Fibroblast of peridontal ligament (primary cell): Measurements from ENCODE around the gene STK39.

ENCODE experiments used
- DNase-seq: peaks from one replicate; pipeline ENCODE4 v3.0.0-alpha.2; 2010; ENCODE audit errors: extremely low read depth

Gene STK39

DNA sequence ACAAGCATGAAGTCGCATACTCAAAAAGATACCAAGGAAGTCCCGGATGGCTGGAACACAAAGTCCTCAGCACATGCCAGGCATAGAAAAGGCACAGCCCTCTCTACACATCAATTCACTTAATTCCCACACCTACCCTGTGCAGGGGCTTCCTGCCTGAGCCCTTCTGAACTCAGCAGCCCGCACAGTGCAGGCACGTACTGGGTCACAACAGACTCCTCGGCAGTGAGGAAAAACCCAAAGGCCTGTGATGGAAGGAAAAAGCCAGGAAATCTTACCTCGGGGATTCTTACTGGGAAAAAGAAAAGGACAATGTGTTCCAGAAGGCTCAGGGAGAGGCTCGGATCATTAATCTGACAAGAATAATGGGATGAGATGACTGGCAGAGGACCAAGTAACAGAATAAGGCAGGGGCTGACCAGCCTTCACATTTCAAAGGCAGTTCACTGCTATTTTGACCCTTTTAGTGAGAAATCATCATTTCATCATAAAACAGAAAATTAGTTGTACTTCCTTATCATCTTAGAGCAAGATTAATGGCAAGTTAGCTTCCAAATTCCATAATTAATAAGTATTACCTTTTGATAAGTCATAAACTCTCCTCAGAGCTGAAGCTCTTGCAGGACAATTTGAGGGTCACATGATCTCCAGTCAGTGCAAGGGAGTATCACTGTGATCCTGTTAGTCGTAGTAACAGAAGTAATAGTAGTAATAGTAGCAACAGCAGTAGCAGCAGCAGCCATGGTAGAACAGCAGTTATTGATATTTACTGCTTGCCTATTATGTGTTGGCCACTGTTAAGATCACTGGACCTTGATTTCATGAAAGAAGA, 87.4 kb downstream of the STK39 start:
- DNase-seq = no peak

DNA sequence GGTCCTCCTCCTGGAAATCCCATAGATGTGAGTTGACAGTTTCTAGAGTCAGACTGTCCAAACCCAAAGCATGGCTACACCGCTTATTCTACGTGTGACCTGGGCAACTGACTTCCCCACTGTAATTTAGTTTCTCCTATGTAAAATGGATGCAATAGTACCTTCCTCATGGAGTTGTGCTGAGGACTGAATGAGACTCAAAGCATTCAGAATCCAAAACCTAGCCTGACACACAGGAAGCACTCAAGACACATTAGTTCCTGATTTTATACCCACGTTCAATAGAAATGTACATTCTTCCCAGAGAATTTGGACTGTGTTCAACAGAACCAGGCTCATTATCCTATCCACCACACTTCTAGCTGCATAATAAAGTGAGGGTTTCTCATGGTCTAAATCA, 88.8 kb downstream of the STK39 start:
- no peak for DNase-seq

DNA sequence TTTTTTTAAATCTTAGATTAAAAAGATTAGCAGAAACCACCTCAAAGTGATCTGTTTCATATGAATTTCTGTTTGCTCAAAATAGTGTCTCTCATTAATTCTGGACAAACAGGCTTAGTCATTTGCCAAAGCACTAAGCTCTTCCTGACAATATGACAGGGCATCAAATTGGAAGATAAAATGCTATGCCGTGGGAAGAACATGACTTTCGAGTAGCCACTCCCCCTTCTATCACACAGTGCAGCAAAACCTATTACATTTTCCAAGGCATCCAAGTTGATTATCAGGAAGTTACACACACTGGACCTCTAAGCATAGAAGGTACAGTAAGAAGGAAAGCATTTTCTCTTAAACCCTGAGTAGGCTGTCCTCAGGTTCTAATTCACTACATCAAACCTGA, 89.5 kb downstream of the STK39 start:
- DNase-seq = no peak

DNA sequence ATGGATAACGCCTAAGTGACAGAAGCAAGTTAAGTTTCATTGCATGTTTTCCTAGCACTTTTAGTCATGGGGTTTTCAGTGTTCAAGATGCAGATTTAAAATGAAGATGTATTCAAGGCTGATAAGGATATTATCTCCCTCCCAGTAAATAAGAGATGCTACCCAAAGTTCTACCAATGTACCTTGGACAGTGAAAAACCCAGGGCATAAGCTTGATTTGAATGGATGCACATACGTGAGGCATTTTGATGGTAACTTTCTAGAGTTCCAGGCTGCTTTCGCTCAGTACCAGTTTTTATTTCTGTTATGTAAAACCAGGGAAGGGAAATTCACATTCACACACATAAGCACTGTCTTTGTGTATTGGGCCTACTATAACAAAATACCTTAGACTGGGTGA, 90.3 kb downstream of the STK39 start:
- no peak for DNase-seq

DNA sequence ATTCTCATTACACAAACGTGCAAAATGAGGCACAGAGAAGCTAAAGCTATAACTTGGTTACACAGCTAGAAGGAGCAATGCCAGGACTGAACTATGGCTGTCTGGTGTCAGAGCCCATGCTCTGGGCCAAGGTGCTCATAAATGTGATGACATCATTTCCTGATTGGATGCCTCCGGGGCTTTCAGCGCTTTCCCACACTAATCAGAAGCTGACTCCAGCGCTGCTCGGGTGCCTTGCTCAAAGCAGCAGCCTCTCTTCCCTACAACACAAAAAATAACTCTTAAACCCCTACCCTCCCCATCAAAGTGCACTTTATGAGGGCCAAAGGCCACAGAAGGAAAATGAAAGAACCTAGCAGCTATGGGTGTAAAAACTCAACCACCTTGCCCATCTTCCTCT, 90.7 kb downstream of the STK39 start:
- DNase-seq = peak; percentile 70

DNA sequence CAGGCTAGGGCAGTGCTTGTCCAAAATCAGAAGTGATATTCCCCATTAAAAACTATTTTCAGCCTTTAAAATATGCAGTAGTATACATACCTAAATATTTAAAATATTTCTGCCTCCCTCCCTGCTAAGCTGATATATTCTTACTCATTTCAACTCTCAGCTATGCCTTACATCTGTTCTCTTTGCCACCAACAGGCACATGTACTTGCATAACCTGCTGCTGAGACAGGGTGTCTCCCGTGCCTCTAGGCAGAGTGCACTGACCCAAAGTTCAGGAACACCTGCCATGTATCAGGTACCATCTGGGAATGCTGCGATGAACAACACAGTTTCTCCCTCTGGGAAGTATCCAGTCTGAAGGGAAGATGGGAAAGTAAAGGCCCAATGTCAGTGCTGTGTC, 91.7 kb downstream of the STK39 start:
- DNase-seq = no peak

DNA sequence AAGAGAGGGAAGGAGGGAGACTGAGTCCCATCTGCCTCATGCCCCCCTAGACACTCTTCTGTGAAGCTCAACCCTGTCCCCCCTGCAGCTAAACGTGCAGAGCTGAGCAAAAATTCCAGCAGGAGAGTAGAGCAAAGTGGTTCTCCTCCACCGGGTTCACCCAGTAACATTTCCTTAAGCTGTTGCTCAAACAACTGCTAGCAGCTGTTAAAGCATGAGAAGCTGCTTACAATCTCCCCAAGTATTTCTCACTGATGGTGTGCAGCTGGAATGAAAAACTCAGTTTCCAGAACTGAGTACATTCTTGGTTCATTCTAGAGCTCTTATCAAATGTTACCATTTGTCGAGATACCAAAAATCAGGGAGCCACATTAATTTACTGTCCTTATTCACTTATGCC, 92.3 kb downstream of the STK39 start:
- peak; percentile 40 for DNase-seq

DNA sequence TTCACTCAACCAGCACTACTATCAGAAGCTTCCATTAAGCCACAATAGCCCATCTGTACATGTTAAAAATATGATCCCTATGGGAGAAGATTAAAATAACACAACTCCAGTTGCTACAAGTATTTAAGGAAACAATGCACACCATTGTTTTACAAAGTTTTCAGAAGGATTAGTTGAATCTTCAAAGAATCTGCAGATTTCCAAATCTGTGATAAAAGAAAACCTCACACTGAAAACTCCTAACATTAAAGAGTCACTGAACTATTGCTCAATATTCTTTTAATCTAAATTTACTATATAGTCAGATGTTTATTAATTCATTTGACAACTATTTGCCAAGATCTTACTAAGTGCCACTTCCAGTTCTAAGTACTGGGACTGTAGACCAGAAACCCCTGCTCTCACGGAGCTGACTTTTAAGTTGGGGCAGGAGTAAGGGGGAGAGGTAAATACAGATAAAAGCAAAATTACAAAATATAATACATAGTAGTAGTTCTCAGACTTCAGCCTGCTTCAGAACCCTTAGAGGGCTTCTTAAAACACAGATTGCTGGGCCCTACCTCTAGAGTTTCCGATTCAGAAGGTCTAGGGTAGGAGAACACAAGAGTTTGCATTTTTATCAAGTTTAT, 94.4 kb downstream of the STK39 start:
- DNase-seq = no peak

DNA sequence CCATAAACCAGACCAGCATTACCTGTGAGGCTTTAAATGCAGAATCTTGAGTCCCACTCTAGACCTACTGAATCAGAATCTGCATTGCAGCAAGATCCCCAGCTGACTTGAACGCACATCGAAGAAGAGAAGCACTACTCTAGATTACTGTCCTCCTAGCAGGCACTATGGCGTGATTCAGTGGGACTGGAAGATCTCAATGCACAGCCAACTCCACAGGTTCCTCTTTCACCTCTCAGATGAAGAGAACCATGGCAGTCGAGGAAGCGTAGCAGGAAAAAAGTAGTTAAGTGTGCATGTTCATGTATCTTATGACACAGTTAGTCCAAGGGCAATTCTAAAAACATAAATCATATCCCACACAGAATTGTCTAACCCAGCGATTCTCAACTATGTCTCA, 97.4 kb downstream of the STK39 start:
- no peak for DNase-seq

DNA sequence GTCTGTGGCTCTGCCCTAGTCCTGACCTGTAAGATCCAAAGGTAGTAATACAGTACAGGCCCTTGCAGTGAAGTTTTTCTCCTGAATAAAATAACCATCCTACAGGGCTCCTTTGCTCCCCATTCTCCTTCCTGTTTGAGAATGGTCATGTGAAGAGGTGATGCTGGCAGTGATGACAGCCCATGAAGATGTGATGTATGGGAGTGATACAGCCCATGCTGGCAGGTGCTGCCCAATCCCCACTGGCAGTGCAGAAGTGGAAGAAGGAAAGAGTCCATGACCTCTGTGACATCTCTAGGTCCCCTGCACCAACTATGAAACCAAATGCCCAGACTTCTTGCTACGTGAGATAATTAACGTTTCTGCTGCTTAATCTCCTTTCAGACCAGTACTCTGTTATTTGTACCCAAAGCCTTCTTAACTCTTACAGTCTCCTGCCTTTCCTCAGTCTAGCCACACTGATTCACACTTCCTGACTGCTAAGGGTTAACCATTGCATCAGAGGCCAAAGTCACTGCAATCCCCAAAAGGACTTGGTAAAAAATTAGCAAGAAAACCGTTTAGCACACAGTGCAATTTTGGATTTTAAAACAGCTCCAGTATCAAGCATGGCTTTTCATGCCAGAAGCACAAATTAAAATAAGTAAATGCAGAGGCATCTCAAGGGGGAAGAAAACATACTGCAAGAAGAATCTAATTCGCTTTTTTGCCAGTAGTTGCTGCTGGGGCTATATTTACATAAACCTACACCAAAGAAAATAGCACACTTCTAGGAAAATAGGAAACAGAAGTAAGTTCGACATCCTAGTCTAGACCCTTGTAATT, 98.0 kb downstream of the STK39 start:
- DNase-seq = peak; percentile 38

DNA sequence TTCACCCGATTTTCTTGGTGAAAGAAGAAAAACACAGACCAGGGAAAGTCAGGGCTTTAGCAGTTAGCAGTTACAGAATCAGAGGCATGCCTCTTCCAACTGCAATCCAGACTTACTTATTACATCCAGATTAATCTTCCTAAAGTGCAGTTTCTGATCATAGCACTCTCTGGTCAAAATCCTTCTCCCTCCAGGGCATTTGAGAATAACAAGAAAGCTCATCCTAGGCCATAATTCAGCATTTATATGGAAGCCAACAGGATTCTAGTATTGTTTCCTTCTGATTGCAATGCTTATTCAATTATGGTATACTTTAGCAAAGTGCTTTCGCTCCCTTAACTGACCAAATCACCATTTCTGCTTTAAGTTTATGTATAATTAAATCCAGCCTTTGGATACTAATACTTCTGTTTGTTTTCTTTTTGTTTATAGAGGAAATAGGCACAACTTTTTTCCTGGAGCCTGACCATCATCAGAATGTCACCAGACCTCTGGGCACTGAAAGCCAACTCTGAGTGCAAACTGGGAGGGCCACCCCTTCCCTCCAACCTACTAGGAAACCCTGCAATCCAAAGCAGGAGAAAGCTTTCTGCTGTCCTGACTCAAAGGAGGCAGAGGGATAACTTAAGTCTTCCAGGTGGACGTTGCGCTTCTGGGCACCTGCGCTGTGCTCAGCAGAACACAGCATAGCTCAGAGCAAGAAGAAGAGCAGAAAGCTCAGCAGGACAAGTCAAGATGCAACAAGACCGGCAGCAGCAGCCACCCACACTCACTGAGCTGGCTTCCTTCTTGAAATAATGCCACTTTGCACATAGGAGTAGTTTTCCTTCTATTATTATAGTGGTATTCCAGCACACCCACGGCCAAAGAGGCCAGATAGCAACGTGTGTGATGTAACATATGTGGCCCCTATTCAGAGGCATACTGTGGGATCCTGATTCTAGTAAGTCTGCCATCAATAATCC, 99.3 kb downstream of the STK39 start:
- peak; percentile 27 for DNase-seq

DNA sequence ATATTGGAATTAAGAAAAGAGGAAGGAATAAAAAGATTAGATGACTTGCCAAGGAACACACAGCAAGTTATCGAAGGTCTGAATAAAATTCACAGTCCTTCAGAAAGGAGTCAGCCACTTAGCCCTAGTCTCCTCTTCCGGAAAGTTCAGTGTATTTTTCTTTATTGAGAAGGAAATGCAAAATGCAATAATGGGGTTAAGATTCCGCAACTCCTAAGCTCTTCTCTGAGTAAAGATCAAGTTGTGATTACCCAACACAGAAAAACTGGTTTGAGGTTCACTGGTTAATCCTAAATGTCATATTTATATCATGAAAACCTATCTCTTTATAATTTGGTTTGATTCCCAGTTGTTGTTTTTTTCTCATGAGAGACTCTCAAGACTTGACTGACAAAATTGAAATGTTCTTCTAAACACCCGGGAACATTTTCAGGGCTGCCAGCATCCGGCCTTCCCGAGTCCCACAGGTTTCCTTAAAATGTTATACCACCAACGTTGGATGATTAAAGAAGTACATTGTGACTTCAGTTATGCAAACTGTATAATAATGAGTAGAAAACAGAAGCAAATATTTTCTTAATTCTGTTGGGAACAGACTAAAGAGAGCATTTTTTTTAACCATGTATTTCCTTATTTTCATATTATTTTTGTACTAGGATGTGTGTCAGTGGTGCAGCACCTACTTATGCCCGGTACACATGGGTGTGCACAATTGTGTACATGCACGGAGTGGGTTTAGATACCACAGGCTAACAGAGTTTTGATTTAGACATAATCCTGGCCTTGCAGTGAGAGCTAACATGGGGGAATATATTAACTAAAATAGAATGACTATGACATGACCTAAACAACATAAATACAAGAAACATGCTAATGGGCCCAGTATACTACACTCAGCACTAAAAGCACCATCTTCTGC, 100.2 kb downstream of the STK39 start:
- DNase-seq = peak; percentile 38

DNA sequence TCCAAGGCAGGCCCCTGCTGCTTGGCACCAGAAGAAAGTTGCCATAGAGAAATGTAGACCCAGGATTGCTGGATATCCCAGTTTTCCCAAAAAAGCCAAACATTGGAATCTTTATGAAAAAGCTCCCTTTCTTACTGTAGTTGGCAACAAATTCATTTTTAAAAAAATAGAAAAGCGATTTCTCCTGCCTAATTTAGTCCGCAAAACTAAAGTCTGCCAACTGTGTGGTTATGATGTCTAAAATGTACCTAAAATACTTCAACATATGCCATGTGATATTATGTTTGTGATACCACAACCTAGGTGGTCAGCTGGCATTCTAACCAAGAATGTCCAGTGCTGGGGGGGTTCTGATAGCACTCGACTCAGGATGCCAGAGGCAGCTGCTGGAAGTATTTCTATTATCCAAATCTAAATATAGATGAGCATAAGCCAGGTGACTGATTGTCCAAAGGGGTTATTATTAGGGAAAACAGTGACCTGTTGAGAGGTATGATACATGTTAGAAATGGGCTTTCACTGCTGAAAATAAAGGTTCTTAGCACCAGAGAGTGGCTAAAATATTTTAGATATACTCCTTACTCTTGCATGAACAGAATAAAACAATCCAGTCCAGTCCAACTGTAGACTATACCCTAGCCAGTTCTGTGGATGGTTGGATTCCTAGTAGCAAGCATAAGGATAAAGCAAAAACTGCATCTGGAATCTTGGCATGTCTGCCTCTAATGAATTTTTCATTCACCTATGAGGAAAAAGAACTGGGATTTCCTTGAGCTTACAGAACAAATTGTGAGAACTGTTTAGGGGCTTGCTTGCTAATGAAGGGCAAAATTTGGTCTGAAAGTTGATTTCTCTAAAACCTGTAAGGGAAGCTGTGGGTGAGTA, 101.7 kb downstream of the STK39 start:
- DNase-seq = no peak

DNA sequence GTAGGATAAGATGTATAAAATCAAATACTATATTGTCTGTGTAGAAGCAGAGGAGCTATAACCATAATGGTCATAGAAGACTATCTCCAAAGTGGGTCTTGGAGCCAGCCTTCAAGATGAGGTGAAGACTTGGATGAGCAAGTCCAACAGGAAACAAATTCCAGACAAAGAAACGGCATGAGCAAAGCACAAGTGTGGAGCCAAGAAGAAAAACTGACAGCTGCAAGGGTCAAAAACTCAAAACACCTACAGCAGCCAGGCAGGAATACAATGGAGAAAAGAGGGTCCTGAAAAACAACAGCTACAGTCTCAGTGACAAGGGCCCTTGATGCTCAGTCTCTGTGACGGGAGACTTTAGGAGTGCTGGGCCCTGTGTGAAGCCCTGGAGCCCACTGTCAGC, 102.4 kb downstream of the STK39 start:
- no peak for DNase-seq

DNA sequence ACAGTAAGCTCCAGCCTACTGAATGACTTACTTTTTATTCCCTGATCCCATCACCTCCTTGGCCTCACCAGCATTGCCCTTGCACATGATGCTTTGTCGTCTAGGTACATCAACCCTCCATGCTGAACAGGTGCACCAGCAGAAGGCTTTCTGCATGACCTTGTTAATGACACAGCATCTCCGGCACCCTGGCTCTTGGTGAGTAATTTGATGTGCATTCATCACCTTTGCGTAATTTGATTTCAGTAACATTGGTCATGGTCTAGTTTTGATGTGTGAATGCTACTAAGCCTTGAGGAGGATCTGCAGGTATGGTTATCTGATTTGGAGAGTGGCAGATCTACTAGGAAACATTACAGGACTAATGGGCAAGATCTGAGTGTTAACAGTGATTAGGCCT, 103.6 kb downstream of the STK39 start:
- DNase-seq = no peak

DNA sequence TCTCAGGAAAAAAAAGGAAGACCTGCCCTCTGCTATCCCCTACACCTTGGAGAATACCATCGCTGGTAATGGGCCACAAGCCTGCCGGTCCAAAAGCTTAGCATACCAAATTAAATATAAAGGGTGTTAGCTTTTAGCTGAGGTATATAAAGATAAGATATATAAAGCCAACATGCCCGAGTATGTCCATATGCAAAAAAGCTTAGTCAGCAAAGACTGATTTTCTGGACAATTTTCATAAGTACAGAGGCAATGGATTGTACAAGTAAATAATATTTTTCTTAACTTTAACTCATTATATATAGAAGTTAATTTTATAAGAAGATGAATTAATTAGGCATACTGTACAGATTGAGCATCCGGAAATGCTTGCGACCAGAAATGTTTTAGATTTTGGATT, 106.5 kb downstream of the STK39 start:
- DNase-seq = no peak

DNA sequence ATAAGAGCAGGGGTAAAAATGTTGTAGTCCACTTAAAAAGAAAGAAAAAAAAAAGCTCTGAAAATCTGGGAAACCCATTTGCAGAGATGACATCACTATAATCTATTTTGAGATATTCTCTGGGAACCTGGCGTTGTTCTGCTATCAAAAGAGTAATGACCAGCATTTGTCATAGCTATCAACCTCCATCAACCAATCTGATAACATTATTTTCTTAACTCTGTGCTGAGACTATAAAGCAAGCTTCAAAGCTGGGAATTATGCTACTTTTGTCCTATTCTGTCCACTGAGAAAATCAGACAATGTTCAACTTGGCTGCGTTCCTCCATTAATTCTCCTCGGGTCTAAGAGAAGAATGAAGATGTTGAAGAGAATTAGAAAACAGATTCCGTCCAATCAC, 107.5 kb downstream of the STK39 start:
- no peak for DNase-seq

DNA sequence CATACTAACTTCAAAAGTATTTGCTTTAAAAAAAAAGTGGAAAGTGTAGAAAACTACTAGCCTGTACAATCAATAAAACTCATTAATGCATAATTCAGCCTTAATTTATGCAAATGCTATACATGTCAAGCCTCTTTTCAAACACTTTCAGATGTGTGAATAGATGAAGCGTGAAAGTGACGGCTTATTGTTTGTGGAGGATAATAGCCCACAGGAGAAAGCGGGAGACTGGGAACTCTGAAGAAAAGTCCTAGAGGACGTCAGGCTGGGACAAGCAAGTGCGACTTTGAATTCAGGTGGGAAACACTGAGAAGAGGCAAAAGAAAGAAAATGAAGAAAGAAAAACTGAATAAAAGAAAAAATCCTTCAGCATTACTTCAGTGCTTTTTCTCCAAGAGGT, 108.5 kb downstream of the STK39 start:
- DNase-seq = no peak

DNA sequence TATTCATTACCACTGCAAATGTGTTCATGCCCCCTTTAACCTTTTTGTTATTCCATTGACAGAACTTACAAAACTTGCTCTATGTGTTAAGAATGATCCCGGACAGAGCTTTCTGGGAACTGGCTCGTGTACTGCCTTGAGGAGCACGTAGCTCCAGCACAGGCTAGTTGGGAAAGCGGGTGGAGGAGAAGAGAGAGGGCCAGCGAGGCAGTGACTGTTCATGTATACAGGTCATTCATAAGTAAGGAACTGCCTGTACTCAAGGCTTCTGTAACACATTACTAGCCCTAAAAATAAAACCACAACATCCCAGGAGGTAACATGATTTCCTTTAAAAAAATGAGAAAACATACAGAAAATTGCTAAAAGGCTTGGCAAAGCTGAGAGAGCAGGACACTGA, 109.0 kb downstream of the STK39 start:
- DNase-seq = peak; percentile 80
